HEK293 (cell line): Measurements from ENCODE around the gene CRYGN.

Experiments
- CTCF ChIA-PET: fragments of 350-600 bp; formaldehyde crosslinking; extraction: SDS; loops from one replicate; lab custom pipeline; 2021; ENCODE audit warnings: antibody characterized with exemption; lab: Yijun Ruan, JAX
- POLR2A ChIA-PET: fragments of 300-600 bp; formaldehyde crosslinking; extraction: SDS; loops from one replicate; lab custom pipeline; 2020; ENCODE audit warnings: antibody characterized with exemption, inconsistent platforms; lab: Yijun Ruan, JAX
- H3K27ac ChIP-seq: fragments of 200-500 bp; sonication (Bioruptor generic); 2 replicates; pipeline ENCODE4 v1.5.1; 2014; ENCODE audit warnings: low read depth, low read length, control low read depth, inconsistent platforms; ENCODE audit errors: extremely low read depth
- H3K36me3 ChIP-seq, 2 experiments: fragments of 200-500 bp in 1 of 2; sonication (Bioruptor generic) in 1 of 2; 1 replicate in 1 of 2; 2 replicates in 1 of 2; pipeline ENCODE4 v1.5.1; 2014 to 2017; ENCODE audit warnings: inconsistent platforms in 2 of 2, low read length in 2 of 2; ENCODE audit not compliant: control insufficient read depth in 2 of 2, insufficient read depth in 1 of 2
- H3K4me1 ChIP-seq: fragments of 200-500 bp; sonication (Bioruptor generic); 2 replicates; pipeline ENCODE4 v1.5.1; 2014; ENCODE audit warnings: mild to moderate bottlenecking, low read length, inconsistent platforms; ENCODE audit not compliant: control insufficient read depth, insufficient read depth
- H3K4me3 ChIP-seq: 2 replicates; pipeline ENCODE4 v1.5.1; 2011; ENCODE audit warnings: low read depth, mild to moderate bottlenecking, control low read depth, low read length, moderate library complexity
- H3K9me3 ChIP-seq: fragments of 200-500 bp; sonication (Bioruptor generic); 2 replicates; pipeline ENCODE4 v1.5.1; 2014; ENCODE audit warnings: low read depth, low read length, inconsistent platforms; ENCODE audit not compliant: control insufficient read depth, insufficient read depth
- BCL11B ChIP-seq: fragments of 450-650 bp; formaldehyde crosslinking; IDR thresholded peaks from 2 replicates; pipeline ENCODE4 v1.5.1; 2016; ENCODE audit warnings: low read depth, missing biosample characterization, missing genetic modification characterization
- HIC1 ChIP-seq: fragments of 450-650 bp; formaldehyde crosslinking; IDR thresholded peaks from 2 replicates; pipeline ENCODE4 v1.5.1; 2016; ENCODE audit warnings: missing biosample characterization, missing genetic modification characterization
- IKZF3 ChIP-seq: fragments of 450-650 bp; IDR thresholded peaks from 2 replicates; pipeline ENCODE4 v1.5.0; 2018; ENCODE audit warnings: missing biosample characterization, mild to moderate bottlenecking, missing genetic modification characterization, moderate library complexity
- KLF16 ChIP-seq: fragments of 450-650 bp; formaldehyde crosslinking; IDR thresholded peaks from 2 replicates; pipeline ENCODE4 v1.5.1; 2017; ENCODE audit warnings: missing biosample characterization, missing genetic modification characterization
- PRDM4 ChIP-seq: fragments of 450-650 bp; formaldehyde crosslinking; IDR thresholded peaks from 2 replicates; pipeline ENCODE4 v1.5.1; 2017; ENCODE audit warnings: missing biosample characterization, missing genetic modification characterization
- RBAK ChIP-seq: fragments of 450-650 bp; formaldehyde crosslinking; IDR thresholded peaks from 2 replicates; pipeline ENCODE4 v1.5.1; 2016; ENCODE audit warnings: missing biosample characterization, missing genetic modification characterization
- SALL2 ChIP-seq: fragments of 450-650 bp; formaldehyde crosslinking; IDR thresholded peaks from 2 replicates; pipeline ENCODE4 v1.5.0; 2017; ENCODE audit warnings: missing biosample characterization, mild to moderate bottlenecking, missing genetic modification characterization, borderline replicate concordance
- ZBTB7A ChIP-seq: fragments of 450-650 bp; formaldehyde crosslinking; IDR thresholded peaks from 2 replicates; pipeline ENCODE4 v1.5.1; 2016; ENCODE audit warnings: low read depth, missing biosample characterization, missing genetic modification characterization
- ZNF223 ChIP-seq: fragments of 450-650 bp; formaldehyde crosslinking; IDR thresholded peaks from 2 replicates; pipeline ENCODE4 v1.5.1; 2016; ENCODE audit warnings: missing biosample characterization, missing genetic modification characterization
- ZNF23 ChIP-seq: fragments of 450-650 bp; formaldehyde crosslinking; IDR thresholded peaks from 2 replicates; pipeline ENCODE4 v1.5.1; 2016; ENCODE audit warnings: missing biosample characterization, missing genetic modification characterization, borderline replicate concordance
- ZNF248 ChIP-seq: fragments of 450-650 bp; formaldehyde crosslinking; IDR thresholded peaks from 2 replicates; pipeline ENCODE4 v1.5.1; 2017; ENCODE audit warnings: missing biosample characterization, missing genetic modification characterization
- ZNF366 ChIP-seq: fragments of 450-650 bp; formaldehyde crosslinking; conservative IDR thresholded peaks from 2 replicates; pipeline ENCODE4 v1.5.1; 2016; ENCODE audit warnings: missing biosample characterization, missing genetic modification characterization
- ZNF394 ChIP-seq: fragments of 450-650 bp; formaldehyde crosslinking; IDR thresholded peaks from 2 replicates; pipeline ENCODE4 v1.5.1; 2016; ENCODE audit warnings: missing biosample characterization, missing genetic modification characterization, mild to moderate bottlenecking, moderate library complexity, borderline replicate concordance
- ZNF473 ChIP-seq: fragments of 450-650 bp; formaldehyde crosslinking; IDR thresholded peaks from 2 replicates; pipeline ENCODE4 v1.5.1; 2017; ENCODE audit warnings: missing biosample characterization, missing genetic modification characterization
- ZNF555 ChIP-seq: fragments of 450-650 bp; formaldehyde crosslinking; conservative IDR thresholded peaks from 2 replicates; pipeline ENCODE4 v1.5.1; 2017; ENCODE audit warnings: missing biosample characterization, mild to moderate bottlenecking, missing genetic modification characterization, inconsistent platforms
- ZNF558 ChIP-seq: fragments of 450-650 bp; formaldehyde crosslinking; IDR thresholded peaks from 2 replicates; pipeline ENCODE4 v1.5.1; 2016; ENCODE audit warnings: missing biosample characterization, missing genetic modification characterization
- ZNF600 ChIP-seq: fragments of 450-650 bp; formaldehyde crosslinking; IDR thresholded peaks from 2 replicates; pipeline ENCODE4 v1.5.1; 2016; ENCODE audit warnings: missing biosample characterization, missing genetic modification characterization
- ZNF677 ChIP-seq: fragments of 450-650 bp; IDR thresholded peaks from 2 replicates; pipeline ENCODE4 v1.5.0; 2018; ENCODE audit warnings: missing biosample characterization, mild to moderate bottlenecking, missing genetic modification characterization, moderate library complexity
- ZNF843 ChIP-seq: fragments of 450-650 bp; formaldehyde crosslinking; IDR thresholded peaks from 2 replicates; pipeline ENCODE4 v1.5.1; 2016; ENCODE audit warnings: missing biosample characterization, missing genetic modification characterization
- ZSCAN23 ChIP-seq: fragments of 450-650 bp; formaldehyde crosslinking; IDR thresholded peaks from 2 replicates; pipeline ENCODE4 v1.5.1; 2016; ENCODE audit warnings: missing biosample characterization, missing genetic modification characterization
- ZXDB ChIP-seq: fragments of 450-650 bp; formaldehyde crosslinking; IDR thresholded peaks from 2 replicates; pipeline ENCODE4 v1.5.1; 2016; ENCODE audit warnings: missing biosample characterization, missing genetic modification characterization
- TF ChIP-seq, protein P1 (sequence below): fragments of 450-650 bp; IDR thresholded peaks from 2 replicates; pipeline ENCODE4 v1.5.1; 2018; ENCODE audit warnings: missing biosample characterization, missing genetic modification characterization
- TF ChIP-seq, protein P2 (sequence below): fragments of 450-650 bp; formaldehyde crosslinking; IDR thresholded peaks from 2 replicates; pipeline ENCODE4 v1.5.1; 2016; ENCODE audit warnings: missing biosample characterization, missing genetic modification characterization

Gene CRYGN

DNA sequence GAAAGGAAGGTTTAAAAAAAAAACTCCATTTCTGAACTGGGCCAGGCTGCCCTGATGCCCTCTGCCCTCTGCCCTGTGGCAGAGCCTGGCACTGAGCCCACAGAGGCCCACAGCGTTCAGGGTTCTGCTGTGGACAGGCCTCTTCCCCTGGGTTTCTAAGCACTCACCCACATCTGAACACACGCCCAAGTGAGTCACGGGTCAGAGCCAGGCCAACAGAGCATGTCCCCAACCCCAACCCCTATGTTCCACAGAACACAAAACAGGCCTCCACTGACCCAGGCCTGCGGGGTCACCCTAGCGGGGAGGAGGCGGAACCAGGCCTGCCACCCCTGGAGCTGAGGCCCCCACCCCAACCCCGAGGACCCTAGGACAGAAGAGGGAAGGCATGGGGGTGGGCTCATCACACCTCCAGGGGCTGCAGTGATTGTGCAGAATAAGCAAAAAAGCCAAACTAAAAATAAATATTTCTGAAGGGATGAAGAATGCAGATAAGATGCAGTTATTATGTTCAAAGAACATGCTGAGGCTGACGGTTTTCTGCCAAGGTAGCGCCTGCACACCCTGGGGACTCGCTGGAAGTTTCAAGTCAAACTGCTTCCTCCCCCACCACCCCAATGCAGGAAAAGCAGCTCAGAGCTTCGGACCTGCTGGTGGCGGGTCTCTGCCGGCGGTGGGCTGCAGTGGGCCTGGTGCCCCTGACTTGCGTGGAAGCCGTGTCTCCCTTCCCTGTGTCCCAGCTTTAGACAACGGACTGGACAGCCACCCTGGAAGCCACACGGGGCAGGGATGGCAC, 35.5 kb downstream of the CRYGN start:
- no peaks in the 10 kb centered on the region for H3K36me3 ChIP-seq
- no peak overlapping the region for H3K27ac ChIP-seq
- TF ChIP-seq ZNF600 (no peak), ZSCAN23 (tag by site-specific recombination) (no peak), KLF16 (tag by site-specific recombination) (no peak), ZNF223 (tag by site-specific recombination) (peak; percentile 64; the same call in 1 of the 2 replicates), HIC1 (0 out of 2 replicates have a peak, but pooled peaks have one; percentile 28), ZNF677 (tag by site-specific recombination) (no peak), ZNF23 (tag by site-specific recombination) (no peak), RBAK (tag by site-specific recombination) (no peak), PRDM4 (tag by site-specific recombination) (peak; percentile 68; the same call in 1 of the 2 replicates), ZNF843 (tag by site-specific recombination) (no peak)
- TF ChIP-seq, all 188 proteins: peak for 3
- no peaks in the 10 kb centered on the region for H3K4me1 ChIP-seq
- H3K9me3 ChIP-seq = no peaks in the 10 kb centered on the region
- ChIA-PET CTCF (no interaction called here), POLR2A (no interaction called here)
- no peak overlapping the region for H3K4me3 ChIP-seq

DNA sequence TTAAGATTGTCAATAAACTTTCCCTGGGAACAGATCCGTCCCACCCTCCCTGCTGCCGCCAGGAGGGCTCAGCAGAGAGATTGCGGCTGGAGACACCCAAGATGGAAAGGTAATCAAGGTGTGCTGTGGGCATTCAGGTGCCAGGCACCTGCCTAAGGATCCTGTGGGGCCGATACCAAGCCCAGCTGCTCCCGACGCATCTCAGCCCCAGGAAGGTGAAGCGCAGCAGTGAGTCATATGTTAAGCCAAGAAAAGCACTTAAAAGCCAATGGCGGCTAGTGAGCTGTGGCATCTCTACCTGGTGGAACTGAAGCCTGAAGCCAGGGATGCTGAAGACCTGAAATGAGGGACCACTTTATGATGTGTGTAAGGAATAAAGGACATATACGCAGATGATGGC, 36.2 kb downstream of the CRYGN start:
- POLR2A ChIA-PET = no interaction called here
- no peak overlapping the region for H3K27ac ChIP-seq
- no peaks in the 10 kb centered on the region for H3K4me1 ChIP-seq
- no peak for TF ChIP-seq ZNF473
- TF ChIP-seq, protein P1, sequence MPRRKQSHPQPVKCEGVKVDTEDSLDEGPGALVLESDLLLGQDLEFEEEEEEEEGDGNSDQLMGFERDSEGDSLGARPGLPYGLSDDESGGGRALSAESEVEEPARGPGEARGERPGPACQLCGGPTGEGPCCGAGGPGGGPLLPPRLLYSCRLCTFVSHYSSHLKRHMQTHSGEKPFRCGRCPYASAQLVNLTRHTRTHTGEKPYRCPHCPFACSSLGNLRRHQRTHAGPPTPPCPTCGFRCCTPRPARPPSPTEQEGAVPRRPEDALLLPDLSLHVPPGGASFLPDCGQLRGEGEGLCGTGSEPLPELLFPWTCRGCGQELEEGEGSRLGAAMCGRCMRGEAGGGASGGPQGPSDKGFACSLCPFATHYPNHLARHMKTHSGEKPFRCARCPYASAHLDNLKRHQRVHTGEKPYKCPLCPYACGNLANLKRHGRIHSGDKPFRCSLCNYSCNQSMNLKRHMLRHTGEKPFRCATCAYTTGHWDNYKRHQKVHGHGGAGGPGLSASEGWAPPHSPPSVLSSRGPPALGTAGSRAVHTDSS (tag by site-specific recombination) = no peak
- no peak for TF ChIP-seq ZXDB
- no peak for TF ChIP-seq IKZF3 (tag by site-specific recombination)
- TF ChIP-seq BCL11B (tag by site-specific recombination) = no peak
- TF ChIP-seq RBAK (tag by site-specific recombination) = no peak
- no peak for TF ChIP-seq ZNF394 (tag by site-specific recombination)
- no peak for TF ChIP-seq ZNF555 (tag by site-specific recombination)
- no peak for TF ChIP-seq SALL2 (tag by site-specific recombination)
- TF ChIP-seq ZNF366 (tag by site-specific recombination) = no peak
- no peak for TF ChIP-seq ZNF248
- TF ChIP-seq, protein P2, sequence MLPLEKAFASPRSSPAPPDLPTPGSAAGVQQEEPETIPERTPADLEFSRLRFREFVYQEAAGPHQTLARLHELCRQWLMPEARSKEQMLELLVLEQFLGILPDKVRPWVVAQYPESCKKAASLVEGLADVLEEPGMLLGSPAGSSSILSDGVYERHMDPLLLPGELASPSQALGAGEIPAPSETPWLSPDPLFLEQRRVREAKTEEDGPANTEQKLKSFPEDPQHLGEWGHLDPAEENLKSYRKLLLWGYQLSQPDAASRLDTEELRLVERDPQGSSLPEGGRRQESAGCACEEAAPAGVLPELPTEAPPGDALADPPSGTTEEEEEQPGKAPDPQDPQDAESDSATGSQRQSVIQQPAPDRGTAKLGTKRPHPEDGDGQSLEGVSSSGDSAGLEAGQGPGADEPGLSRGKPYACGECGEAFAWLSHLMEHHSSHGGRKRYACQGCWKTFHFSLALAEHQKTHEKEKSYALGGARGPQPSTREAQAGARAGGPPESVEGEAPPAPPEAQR (tag by site-specific recombination) = no peak
- TF ChIP-seq ZNF558 = no peak
- TF ChIP-seq ZBTB7A = no peak
- TF ChIP-seq, all 188 proteins: peak for 0
- no peaks in the 10 kb centered on the region for H3K36me3 ChIP-seq
- CTCF ChIA-PET = no interaction called here
- H3K4me3 ChIP-seq = no peak overlapping the region
- H3K9me3 ChIP-seq = no peaks in the 10 kb centered on the region
